Ishikawa (cell line): ENCODE results near the gene NPTX1.

Experiments used
- CEBPB ChIP-seq: IDR thresholded peaks from 2 replicates; pipeline ENCODE4 v1.6.1; 2012
- CREB1 ChIP-seq: IDR thresholded peaks from 2 replicates; pipeline ENCODE4 v1.6.1; 2012; ENCODE audit warnings: low read depth
- EGR1 ChIP-seq: IDR thresholded peaks from 2 replicates; pipeline ENCODE4 v1.6.1; 2012
- EP300 ChIP-seq: IDR thresholded peaks from 2 replicates; pipeline ENCODE4 v1.6.1; 2012; ENCODE audit warnings: borderline replicate concordance
- FOXM1 ChIP-seq: IDR thresholded peaks from 2 replicates; pipeline ENCODE4 v1.6.1; 2012; ENCODE audit warnings: low read depth, borderline replicate concordance
- NFIC ChIP-seq: IDR thresholded peaks from 2 replicates; pipeline ENCODE4 v1.6.1; 2012
- RAD21 ChIP-seq: IDR thresholded peaks from 2 replicates; pipeline ENCODE4 v1.6.1; 2012; ENCODE audit warnings: low read depth
- TAF1 ChIP-seq: IDR thresholded peaks from 2 replicates; pipeline ENCODE4 v1.6.1; 2012; ENCODE audit warnings: low read depth, mild to moderate bottlenecking
- TCF12 ChIP-seq: IDR thresholded peaks from 2 replicates; pipeline ENCODE4 v1.6.1; 2012; ENCODE audit warnings: low read depth
- TEAD4 ChIP-seq: IDR thresholded peaks from 2 replicates; pipeline ENCODE4 v1.6.1; 2012
- YY1 ChIP-seq: IDR thresholded peaks from 2 replicates; pipeline ENCODE4 v1.6.1; 2012; ENCODE audit warnings: low read depth
- ZBTB7A ChIP-seq: IDR thresholded peaks from 2 replicates; pipeline ENCODE4 v1.6.1; 2012; ENCODE audit warnings: low read depth
- TF ChIP-seq, protein P1 (sequence below): IDR thresholded peaks from 2 replicates; pipeline ENCODE4 v1.6.1; 2012; ENCODE audit warnings: low read depth, mild to moderate bottlenecking
- TF ChIP-seq, protein P2 (sequence below): IDR thresholded peaks from 2 replicates; pipeline ENCODE4 v1.6.1; 2012
- TF ChIP-seq, protein P3 (sequence below): IDR thresholded peaks from 2 replicates; pipeline ENCODE4 v1.6.1; 2012

The NPTX1 gene

DNA sequence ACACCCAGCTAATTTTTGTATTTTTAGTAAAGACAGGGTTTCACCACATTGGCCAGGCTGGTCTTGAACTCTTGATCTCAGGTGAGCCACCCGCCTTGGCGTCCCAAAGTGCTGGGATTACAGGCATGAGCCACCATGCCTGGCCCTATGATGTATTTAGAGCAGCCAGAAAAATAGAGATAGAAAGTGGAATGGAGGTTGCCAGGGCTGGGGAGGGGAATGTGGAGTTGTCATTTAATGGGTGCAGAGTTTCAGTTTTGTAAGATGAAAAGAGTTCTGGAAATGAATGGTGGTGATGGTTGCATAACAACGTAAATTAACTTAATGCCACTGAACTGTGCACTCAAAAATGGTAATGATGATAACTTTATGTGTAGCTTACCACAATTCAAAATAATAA, 31.6 kb upstream of the NPTX1 start:
- TF ChIP-seq, protein P1, sequence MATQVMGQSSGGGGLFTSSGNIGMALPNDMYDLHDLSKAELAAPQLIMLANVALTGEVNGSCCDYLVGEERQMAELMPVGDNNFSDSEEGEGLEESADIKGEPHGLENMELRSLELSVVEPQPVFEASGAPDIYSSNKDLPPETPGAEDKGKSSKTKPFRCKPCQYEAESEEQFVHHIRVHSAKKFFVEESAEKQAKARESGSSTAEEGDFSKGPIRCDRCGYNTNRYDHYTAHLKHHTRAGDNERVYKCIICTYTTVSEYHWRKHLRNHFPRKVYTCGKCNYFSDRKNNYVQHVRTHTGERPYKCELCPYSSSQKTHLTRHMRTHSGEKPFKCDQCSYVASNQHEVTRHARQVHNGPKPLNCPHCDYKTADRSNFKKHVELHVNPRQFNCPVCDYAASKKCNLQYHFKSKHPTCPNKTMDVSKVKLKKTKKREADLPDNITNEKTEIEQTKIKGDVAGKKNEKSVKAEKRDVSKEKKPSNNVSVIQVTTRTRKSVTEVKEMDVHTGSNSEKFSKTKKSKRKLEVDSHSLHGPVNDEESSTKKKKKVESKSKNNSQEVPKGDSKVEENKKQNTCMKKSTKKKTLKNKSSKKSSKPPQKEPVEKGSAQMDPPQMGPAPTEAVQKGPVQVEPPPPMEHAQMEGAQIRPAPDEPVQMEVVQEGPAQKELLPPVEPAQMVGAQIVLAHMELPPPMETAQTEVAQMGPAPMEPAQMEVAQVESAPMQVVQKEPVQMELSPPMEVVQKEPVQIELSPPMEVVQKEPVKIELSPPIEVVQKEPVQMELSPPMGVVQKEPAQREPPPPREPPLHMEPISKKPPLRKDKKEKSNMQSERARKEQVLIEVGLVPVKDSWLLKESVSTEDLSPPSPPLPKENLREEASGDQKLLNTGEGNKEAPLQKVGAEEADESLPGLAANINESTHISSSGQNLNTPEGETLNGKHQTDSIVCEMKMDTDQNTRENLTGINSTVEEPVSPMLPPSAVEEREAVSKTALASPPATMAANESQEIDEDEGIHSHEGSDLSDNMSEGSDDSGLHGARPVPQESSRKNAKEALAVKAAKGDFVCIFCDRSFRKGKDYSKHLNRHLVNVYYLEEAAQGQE, result no peak
- TF ChIP-seq RAD21, result no peak
- no peak for TF ChIP-seq FOXM1
- TF ChIP-seq, protein P2, sequence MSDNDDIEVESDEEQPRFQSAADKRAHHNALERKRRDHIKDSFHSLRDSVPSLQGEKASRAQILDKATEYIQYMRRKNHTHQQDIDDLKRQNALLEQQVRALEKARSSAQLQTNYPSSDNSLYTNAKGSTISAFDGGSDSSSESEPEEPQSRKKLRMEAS, result no peak
- TF ChIP-seq YY1, result no peak
- TF ChIP-seq TCF12, result no peak
- TF ChIP-seq TEAD4, result no peak
- TF ChIP-seq TAF1, result no peak

DNA sequence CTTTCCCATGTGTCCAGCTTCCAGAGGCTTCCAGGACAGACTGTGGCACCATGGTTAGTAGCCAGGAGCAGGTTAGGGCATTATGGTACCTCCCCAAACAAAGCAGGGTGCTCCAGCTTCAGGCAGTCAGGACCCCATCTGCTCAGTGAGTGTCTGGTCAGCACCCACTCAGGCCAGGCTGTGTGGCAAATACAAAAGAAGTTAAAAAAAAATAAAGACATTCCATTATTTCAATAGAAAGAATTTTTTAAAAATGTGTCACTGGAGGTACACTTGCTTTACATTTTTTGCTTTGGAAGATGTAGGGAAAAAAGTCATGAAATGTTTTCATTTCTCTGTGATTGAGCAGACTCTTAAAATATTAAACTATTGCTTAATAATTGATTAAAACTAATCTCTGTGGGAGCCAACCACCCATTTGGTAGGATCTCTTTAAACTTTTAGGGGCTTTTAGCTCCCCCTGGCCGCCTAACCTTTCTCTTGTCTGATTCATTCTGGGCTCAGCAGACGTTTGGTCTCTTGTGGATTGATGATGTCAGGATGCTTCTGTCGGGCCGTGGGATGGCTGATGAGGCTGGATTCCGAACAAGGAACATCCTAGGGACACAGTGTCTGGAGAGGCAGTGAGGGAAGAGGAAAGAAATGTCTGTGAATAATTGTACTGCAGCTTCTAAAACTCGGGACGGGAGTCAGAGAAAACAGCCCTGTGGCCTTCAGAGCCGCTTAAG, 28.4 kb upstream of the NPTX1 start:
- TF ChIP-seq EGR1 (no peak), CEBPB (no peak), TAF1 (no peak), NFIC (no peak), CREB1 (no peak), TEAD4 (no peak), FOXM1 (no peak), EP300 (no peak)
- TF ChIP-seq, protein P2, result no peak
- TF ChIP-seq, protein P1, result no peak

DNA sequence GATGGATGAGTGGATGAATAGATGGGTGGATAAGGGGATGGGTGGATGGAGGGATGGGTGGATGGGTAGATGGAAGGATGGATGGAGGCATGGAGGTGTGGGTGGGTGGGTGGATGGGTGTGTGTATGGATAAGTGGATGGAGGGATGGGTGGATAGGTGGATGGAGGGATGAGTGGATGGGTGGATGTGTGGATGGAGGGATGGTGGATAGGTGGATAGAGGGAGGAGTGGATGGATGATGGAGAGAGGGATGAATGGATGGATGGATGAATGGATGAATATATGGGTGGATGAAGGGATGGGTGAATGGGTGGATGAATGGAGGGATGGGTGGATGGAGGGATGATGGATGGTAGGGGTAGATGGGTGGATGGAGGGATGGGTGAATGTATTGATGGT, 27.5 kb upstream of the NPTX1 start:
- no peak for TF ChIP-seq TAF1
- no peak for TF ChIP-seq CREB1
- no peak for TF ChIP-seq NFIC
- no peak for TF ChIP-seq EGR1
- TF ChIP-seq TEAD4, result no peak

DNA sequence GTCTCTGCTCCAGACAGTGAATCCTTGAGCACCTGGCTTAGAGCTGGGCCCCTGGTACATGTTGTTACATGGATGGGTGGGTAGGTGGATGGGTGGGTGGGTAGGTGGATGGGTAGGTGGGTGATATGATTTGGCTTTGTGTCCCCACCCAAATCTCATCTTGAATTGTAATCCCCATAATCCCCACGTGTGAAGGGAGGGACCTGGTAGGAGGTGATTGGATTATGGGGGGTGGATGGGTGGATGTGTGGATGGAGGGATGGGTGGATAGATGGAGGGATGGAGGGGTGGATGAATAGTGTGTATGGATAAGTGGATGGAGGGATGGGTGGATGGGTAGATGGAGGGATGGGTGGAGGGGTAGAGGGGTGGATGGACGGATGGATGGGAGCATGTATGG, 26.6 kb upstream of the NPTX1 start:
- TF ChIP-seq, protein P3, sequence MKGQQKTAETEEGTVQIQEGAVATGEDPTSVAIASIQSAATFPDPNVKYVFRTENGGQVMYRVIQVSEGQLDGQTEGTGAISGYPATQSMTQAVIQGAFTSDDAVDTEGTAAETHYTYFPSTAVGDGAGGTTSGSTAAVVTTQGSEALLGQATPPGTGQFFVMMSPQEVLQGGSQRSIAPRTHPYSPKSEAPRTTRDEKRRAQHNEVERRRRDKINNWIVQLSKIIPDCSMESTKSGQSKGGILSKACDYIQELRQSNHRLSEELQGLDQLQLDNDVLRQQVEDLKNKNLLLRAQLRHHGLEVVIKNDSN, result no peak
- TF ChIP-seq ZBTB7A (no peak), FOXM1 (no peak), EP300 (no peak), CREB1 (no peak), CEBPB (no peak), TAF1 (no peak), TEAD4 (no peak), RAD21 (no peak), EGR1 (no peak), NFIC (no peak), YY1 (no peak), TCF12 (no peak)
- TF ChIP-seq, protein P1, result no peak
- TF ChIP-seq, protein P2, result no peak

DNA sequence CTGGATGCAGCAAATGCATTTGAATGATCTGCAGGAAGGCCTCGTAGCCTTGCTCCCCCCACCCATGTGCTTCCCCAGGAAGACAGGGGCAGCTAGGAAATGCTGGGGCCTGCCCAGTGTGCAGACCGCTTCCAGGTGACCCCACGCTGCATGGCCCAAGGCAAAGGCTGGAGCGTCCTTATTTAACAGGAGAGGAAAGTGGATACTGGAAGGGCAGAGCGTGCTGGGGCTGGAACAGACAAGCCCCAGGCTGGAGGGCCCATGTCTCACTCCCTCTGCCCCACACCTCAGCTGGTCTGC, 26.1 kb upstream of the NPTX1 start:
- TF ChIP-seq YY1, result no peak
- no peak for TF ChIP-seq TEAD4
- no peak for TF ChIP-seq TCF12
- TF ChIP-seq TAF1, result no peak
